K562 (cell line): ENCODE results near the gene PPP1R3C. TPM values are rescaled to one million over a fixed set of nuclear protein-coding genes. Genes with fewer than 3 reads are reported as not detected.
A peak's percentile ranks its signal among the peaks of the same experiment; 100 is the strongest.

Source experiments
- DIDO1 ChIP-seq: fragments of 450-650 bp; IDR thresholded peaks from 2 replicates; pipeline ENCODE4 v1.6.1; 2016; ENCODE audit warnings: low read depth, missing biosample characterization, missing genetic modification characterization
- EGR1 ChIP-seq: fragments of 450-650 bp; conservative IDR thresholded peaks from 2 replicates; pipeline ENCODE4 v1.6.1; 2017; ENCODE audit warnings: mild to moderate bottlenecking
- HLTF ChIP-seq: fragments of 450-650 bp; IDR thresholded peaks from 2 replicates; pipeline ENCODE4 v1.6.1; 2016
- NUFIP1 ChIP-seq: fragments of 450-650 bp; IDR thresholded peaks from 2 replicates; pipeline ENCODE4 v1.6.1; 2018; ENCODE audit not compliant: partially characterized antibody
- RFX7 ChIP-seq: fragments of 250-450 bp; sonication (Bioruptor Pico); IDR thresholded peaks from 2 replicates; pipeline ENCODE4 v1.5.1; 2021; ENCODE audit warnings: mild to moderate bottlenecking
- SMAD4 ChIP-seq: fragments of 250-450 bp; sonication (Bioruptor Pico); conservative IDR thresholded peaks from 2 replicates; pipeline ENCODE4 v1.8.0; 2021; ENCODE audit warnings: inconsistent platforms, mild to moderate bottlenecking, moderate library complexity
- ZC3H11A ChIP-seq: IDR thresholded peaks from 2 replicates; pipeline ENCODE4 v1.6.1; 2012; ENCODE audit warnings: low read depth, low read length, improper control_type of control experiment
- ZNF384 ChIP-seq: IDR thresholded peaks from 2 replicates; pipeline ENCODE4 v1.6.1; 2012; ENCODE audit warnings: low read depth, low read length, improper control_type of control experiment
- ZNF695 ChIP-seq: fragments of 450-650 bp; formaldehyde crosslinking; IDR thresholded peaks from 2 replicates; pipeline ENCODE4 v1.4.0; 2020; ENCODE audit warnings: mild to moderate bottlenecking, moderate library complexity
- polyA plus RNA-seq, 8 experiments: library from polyadenylated mRNA; depleted of rRNA in 4 of 8; stranded (reverse) in 5 of 8; unstranded in 3 of 8; fragments of >200 nt; fragmentation: Nextera tagmentation in 2 of 8; fragmentation: Illumina TruSeq in 1 of 8; extraction: Ambion mirVana in 2 of 8; extraction: Trizol in 1 of 8; gene quantifications; 2 replicates each; pipeline versions ENCODE4 v1.2.1 to v1.2.3, GENCODE V29; 2011 to 2014; ENCODE audit warnings: inconsistent platforms in 1 of 8, missing spikeins in 1 of 8
- total RNA-seq, 7 experiments: library from RNA; depleted of rRNA in 6 of 7; stranded (reverse); fragments of >200 nt in 6 of 7; fragmentation: Illumina TruSeq in 2 of 7; extraction: Trizol in 2 of 7; gene quantifications; 2 replicates each; pipeline versions ENCODE4 v1.2.1 to v1.2.3, GENCODE V29; 2011 to 2021; ENCODE audit warnings: low replicate concordance in 1 of 7
- TF ChIP-seq, protein P1 (sequence below), 2 experiments: fragments of 450-650 bp; formaldehyde crosslinking in 1 of 2; IDR thresholded peaks; 2 replicates each; pipeline versions ENCODE4 v1.4.0 to v1.6.1; 2014 to 2020; ENCODE audit warnings: mild to moderate bottlenecking in 2 of 2, borderline replicate concordance in 1 of 2, low read depth in 1 of 2
- TF ChIP-seq, protein P2 (sequence below): sonication (generic); IDR thresholded peaks from 2 replicates; pipeline ENCODE4 v1.6.1; 2016
- TF ChIP-seq, protein P3 (sequence below): fragments of 450-650 bp; IDR thresholded peaks from 2 replicates; pipeline ENCODE4 v1.6.1; 2016; ENCODE audit warnings: antibody characterized with exemption
- TF ChIP-seq, protein P4 (sequence below): fragments of 250-450 bp; sonication (Bioruptor Pico); IDR thresholded peaks from 2 replicates; pipeline ENCODE4 v1.8.0; 2021; ENCODE audit warnings: borderline replicate concordance, mild to moderate bottlenecking, moderate library complexity; ENCODE audit not compliant: poor library complexity, severe bottlenecking
- TF ChIP-seq, protein P5 (sequence below): fragments of 450-650 bp; IDR thresholded peaks from 2 replicates; pipeline ENCODE4 v1.6.1; 2016; ENCODE audit warnings: borderline replicate concordance

The PPP1R3C gene
- total and polyA plus RNA-seq, 9 of the 15 experiments (the other 6 are each of a cell fraction or from before 2014, with no cell fraction given), result 0.06 to 0.24 (median 0.12) TPM; not detected in 3

DNA sequence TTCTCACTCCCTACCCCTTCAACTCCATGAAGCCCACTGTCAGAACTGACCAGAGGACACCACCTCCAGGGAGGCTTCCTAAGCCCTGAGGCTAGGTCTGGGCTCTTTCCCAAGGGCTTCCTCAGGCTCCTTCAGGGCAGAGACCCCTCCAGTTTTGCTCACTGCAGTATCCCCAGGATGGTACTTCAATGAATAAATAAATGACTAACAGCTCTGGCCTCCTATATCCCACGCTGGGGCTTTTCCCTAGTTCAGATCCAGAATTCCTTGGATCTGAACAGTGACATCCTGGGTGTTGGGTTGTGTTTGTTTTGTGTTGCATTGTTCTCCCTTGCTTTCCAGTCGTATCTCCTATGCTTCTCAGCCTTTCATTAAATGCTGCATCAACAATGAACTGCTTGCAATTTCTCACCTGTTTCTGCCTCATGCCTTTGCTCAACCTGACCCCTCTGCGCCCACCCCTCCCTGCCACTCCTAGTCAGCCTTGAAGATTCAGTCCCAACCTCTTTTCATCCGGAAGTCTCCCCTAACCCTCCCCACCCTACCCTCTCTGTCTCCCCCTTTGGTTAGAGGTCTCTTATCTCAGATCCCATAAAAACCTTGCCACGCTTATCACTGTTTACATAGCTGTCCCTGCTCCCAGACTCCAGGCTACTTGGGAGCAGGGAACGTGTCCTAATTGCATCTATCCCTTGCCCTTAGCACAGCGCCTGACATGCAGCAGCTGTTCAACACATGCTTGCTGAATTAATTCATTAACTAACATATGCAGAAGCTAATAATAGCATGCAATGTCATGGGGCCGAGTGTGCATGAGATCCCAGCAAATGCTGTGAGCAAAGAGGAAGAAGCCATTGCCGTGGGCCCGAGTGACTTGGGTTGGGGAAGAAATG, 41.7 kb downstream of the PPP1R3C start (continued):
- TF ChIP-seq, protein P1, sequence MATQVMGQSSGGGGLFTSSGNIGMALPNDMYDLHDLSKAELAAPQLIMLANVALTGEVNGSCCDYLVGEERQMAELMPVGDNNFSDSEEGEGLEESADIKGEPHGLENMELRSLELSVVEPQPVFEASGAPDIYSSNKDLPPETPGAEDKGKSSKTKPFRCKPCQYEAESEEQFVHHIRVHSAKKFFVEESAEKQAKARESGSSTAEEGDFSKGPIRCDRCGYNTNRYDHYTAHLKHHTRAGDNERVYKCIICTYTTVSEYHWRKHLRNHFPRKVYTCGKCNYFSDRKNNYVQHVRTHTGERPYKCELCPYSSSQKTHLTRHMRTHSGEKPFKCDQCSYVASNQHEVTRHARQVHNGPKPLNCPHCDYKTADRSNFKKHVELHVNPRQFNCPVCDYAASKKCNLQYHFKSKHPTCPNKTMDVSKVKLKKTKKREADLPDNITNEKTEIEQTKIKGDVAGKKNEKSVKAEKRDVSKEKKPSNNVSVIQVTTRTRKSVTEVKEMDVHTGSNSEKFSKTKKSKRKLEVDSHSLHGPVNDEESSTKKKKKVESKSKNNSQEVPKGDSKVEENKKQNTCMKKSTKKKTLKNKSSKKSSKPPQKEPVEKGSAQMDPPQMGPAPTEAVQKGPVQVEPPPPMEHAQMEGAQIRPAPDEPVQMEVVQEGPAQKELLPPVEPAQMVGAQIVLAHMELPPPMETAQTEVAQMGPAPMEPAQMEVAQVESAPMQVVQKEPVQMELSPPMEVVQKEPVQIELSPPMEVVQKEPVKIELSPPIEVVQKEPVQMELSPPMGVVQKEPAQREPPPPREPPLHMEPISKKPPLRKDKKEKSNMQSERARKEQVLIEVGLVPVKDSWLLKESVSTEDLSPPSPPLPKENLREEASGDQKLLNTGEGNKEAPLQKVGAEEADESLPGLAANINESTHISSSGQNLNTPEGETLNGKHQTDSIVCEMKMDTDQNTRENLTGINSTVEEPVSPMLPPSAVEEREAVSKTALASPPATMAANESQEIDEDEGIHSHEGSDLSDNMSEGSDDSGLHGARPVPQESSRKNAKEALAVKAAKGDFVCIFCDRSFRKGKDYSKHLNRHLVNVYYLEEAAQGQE (IDR thresholded peaks at IDR 0.05; ENCODE audit: borderline replicate concordance), result no peak
- TF ChIP-seq, protein P1 (CRISPR knock-in tag; IDR thresholded peaks at IDR 0.05; ENCODE audit: low read depth), result no peak
- TF ChIP-seq RFX7 (CRISPR knock-in tag) (no peak), SMAD4 (CRISPR knock-in tag) (0 out of 2 replicates have a peak, but pooled peaks have one; percentile 18), ZNF695 (CRISPR knock-in tag) (no peak), DIDO1 (tag) (no peak), HLTF (no peak), ZC3H11A (no peak), ZNF384 (no peak), EGR1 (no peak), NUFIP1 (no peak)
- TF ChIP-seq, protein P2, sequence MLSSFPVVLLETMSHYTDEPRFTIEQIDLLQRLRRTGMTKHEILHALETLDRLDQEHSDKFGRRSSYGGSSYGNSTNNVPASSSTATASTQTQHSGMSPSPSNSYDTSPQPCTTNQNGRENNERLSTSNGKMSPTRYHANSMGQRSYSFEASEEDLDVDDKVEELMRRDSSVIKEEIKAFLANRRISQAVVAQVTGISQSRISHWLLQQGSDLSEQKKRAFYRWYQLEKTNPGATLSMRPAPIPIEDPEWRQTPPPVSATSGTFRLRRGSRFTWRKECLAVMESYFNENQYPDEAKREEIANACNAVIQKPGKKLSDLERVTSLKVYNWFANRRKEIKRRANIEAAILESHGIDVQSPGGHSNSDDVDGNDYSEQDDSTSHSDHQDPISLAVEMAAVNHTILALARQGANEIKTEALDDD, result 0 out of 2 replicates have a peak, but pooled peaks have one; percentile 36
- TF ChIP-seq, protein P3, sequence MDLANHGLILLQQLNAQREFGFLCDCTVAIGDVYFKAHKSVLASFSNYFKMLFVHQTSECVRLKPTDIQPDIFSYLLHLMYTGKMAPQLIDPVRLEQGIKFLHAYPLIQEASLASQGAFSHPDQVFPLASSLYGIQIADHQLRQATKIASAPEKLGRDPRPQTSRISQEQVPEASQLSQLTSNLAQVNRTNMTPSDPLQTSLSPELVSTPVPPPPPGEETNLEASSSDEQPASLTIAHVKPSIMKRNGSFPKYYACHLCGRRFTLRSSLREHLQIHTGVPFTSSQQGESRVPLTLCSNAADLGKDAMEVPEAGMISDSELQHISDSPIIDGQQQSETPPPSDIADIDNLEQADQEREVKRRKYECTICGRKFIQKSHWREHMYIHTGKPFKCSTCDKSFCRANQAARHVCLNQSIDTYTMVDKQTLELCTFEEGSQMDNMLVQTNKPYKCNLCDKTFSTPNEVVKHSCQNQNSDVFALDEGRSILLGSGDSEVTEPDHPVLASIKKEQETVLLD, result no peak
- TF ChIP-seq, protein P4, sequence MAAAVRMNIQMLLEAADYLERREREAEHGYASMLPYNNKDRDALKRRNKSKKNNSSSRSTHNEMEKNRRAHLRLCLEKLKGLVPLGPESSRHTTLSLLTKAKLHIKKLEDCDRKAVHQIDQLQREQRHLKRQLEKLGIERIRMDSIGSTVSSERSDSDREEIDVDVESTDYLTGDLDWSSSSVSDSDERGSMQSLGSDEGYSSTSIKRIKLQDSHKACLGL, result no peak
- TF ChIP-seq, protein P5, sequence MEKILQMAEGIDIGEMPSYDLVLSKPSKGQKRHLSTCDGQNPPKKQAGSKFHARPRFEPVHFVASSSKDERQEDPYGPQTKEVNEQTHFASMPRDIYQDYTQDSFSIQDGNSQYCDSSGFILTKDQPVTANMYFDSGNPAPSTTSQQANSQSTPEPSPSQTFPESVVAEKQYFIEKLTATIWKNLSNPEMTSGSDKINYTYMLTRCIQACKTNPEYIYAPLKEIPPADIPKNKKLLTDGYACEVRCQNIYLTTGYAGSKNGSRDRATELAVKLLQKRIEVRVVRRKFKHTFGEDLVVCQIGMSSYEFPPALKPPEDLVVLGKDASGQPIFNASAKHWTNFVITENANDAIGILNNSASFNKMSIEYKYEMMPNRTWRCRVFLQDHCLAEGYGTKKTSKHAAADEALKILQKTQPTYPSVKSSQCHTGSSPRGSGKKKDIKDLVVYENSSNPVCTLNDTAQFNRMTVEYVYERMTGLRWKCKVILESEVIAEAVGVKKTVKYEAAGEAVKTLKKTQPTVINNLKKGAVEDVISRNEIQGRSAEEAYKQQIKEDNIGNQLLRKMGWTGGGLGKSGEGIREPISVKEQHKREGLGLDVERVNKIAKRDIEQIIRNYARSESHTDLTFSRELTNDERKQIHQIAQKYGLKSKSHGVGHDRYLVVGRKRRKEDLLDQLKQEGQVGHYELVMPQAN, result no peak
